GM19455 (cell line): ENCODE data around the gene RBPJ.
A peak's percentile ranks its signal among the peaks of the same experiment; 100 is the strongest.

Source experiments
- ATAC-seq: cut with Tn5 transposase; IDR thresholded peaks from one replicate; pipeline ENCODE4 v1.9.1; 2021; ENCODE audit not compliant: unreplicated experiment

RBPJ gene

GRCh38 chr4:26320538-26321372 lies at the start of gene RBPJ:
Gene RBPJ, plus strand, starts transcription at chr4:26321014. Its CDS starts 15 bp downstream, at chr4:26321029.
- peak; percentile 30 for ATAC-seq

- no peak for ATAC-seq
Observed at GRCh38 chr4:26271703-26272102, 49.1 kb upstream of the RBPJ start.

DNA sequence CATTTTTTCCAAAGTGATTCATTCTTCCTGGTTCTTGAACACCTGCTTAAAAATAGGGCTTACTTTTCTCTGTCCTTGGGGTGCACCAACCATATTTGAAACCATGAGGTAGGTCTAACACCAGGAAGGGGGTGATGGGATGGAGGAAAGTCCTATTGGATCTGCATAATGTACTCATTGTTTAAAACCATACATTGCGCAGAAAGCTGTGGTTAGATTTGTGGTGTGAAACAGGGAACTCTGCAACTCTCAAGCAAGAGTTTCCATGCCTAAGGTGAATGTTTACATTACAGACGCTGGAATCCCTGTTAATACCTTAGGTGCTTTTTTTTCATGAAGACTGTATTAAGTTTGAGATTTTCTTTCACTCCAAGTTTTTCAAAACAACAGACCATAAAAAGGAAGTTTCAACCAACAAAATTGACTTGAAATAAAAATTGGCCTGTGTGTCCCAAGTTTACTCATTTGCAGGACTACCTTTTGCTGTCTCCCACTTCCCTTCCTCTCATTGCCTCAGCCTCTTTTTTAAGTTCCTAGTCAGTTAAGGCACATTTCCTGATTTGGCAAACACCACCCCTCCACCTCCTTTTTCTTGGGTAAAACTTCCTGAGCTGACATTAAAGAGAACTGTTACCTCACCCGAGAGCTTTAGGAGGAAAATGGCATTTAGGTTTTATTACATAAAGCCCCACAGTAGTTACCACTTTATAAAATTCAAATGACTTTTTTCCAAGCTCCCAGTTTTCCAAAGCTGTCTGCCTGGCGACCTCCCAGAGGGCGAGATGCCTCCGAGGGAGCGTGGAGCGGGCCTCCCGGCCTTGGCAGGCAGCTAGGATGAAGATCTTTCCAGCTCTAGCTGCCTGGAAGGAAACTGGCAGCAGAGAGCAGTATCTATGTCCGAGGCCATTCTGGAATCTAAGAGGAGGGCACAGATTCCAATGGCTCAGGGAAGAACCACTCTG lies 47.9 kb upstream of the RBPJ start:
- no peak for ATAC-seq

- no peak for ATAC-seq
Observed at GRCh38 chr4:26273616-26273980, 47.2 kb upstream of the RBPJ start.

GRCh38 chr4:26275281-26275680 lies 45.5 kb upstream of the RBPJ start:
- no peak for ATAC-seq

GRCh38 chr4:26279446-26279845 lies 41.4 kb upstream of the RBPJ start:
- no peak for ATAC-seq

DNA sequence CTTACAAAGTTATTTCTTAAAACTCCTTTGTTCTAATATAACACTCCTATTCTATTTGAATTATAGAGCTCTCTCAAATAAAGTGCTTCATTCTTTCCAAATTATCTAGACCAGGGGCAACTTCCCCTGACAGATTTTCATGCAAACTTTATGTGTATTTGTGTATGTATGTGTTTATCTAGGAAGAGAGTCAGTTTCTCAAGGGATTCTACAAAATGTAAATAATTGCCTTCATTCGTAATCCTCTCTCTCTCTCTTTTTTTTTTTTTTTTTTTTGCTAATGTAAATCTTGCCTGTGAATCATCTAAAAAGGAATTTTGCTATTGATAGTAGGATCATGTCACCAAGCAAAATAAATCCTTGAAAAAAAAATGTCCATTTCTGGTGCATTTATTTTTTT lies 38.9 kb upstream of the RBPJ start:
- ATAC-seq, result no peak

DNA sequence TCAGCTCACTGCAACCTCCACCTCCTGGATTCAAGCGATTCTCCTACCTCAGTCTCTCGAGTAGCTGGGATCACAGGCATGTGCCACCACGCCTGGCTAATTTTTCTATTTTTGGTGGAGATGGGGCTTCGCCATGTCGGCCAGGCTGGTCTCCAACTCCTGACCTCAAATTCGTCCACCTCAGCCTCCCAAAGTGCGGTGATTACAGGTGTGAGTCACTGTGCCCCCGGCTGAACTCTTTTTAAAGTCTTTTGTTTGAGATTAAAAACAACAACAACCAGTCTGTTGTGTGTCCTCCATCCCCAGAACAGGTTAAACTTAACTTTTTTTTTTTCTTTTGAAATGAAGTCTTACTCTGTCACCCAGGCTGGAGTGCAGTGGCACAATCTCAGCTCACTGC lies 36.3 kb upstream of the RBPJ start:
- no peak for ATAC-seq

- no peak for ATAC-seq
Observed at GRCh38 chr4:26285272-26285671, 35.5 kb upstream of the RBPJ start.

- ATAC-seq, result no peak
Observed at GRCh38 chr4:26287756-26288155, 33.1 kb upstream of the RBPJ start.

GRCh38 chr4:26288355-26288909 lies 32.4 kb upstream of the RBPJ start:
- ATAC-seq, result peak; percentile 74

- no peak for ATAC-seq
Observed at GRCh38 chr4:26289401-26289800, 31.4 kb upstream of the RBPJ start.

GRCh38 chr4:26290321-26290720 lies 30.5 kb upstream of the RBPJ start:
- no peak for ATAC-seq

GRCh38 chr4:26294904-26295303 lies 25.9 kb upstream of the RBPJ start:
- no peak for ATAC-seq

DNA sequence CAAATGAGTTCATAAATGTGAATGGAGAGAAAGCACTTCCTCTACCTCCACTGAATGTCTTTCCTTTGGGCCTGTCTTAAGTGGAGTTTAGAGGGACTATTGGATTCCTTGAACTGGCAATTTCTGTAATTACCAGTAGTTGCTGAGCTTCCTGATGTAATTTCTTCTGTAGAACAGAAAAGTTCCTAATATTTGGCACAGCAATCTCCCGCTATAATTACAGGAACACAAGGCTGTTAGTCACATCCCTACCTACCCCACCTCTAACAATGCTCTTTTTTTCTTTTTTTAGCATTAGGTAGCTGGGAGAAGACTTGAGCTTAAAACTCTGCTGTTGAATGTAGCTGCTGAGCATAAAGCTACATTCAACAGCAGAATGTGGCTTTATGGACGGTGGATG lies 24.8 kb upstream of the RBPJ start:
- ATAC-seq, result no peak

DNA sequence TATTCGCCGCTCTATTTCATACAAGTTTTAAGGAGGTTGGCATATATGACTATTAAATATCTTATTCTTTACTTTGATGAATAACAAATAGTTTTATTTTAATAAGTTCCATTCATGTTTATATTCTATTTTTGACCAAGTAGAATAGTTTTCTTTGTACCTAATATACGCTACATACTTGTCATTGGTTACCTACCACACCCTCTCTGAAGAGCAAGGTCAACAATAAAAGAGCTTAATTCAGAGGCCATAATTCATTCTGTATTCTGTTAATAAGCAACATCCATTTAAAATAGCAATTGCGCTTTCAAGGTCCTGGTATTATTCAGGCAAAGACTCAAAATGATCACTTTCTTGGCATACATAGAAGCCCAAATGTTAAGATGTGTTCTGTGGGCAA lies 24.3 kb upstream of the RBPJ start:
- ATAC-seq, result no peak

DNA sequence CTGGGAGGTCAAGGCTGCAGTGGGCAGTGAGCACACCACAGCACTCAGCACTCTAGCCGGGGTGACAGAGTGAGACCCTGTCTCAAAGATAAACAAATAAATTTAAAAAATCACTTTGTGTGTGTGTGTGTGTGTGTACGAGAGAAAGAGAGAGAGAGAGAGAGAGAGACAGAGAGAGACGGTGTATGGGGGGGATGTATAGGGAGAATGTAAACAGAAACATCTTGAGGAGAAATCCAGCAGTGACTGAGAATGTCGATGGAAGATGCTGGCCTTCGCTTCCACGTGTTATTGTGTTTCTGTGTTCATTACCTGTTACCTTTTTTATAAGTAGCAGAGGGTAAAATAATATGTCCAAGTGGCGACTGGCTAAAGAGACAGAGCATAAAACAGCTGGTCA lies 23.6 kb upstream of the RBPJ start:
- ATAC-seq, result no peak

- ATAC-seq, result no peak
Observed at GRCh38 chr4:26298198-26298947, 22.4 kb upstream of the RBPJ start.

DNA sequence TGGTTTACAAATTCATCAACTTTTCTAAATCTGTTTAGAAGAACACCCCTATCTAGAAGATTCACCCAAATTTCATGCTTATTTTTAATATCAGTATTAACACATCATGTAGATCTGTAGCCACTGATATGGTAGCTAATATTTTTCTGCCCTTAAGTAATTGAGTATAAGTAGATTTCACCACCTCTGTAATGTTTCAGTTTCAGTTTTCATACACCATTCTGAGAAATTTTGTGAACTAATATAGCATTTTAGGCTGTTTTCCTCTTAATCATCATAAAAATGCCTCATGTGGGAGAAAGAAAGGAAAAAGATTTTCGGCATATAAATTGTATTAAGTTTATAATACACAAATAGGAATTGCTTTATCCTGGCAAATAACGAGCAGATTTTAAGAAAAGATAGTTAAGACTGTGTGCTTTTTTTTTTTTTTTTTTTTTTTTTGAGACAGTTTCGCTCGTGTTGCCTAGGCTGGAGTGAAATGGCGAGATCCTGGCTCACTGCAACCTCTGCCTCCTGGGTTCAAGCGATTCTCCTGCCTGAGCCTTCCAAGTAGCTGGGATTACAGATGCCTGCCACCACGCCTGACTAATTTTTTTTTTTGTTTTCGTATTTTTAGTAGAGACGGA lies 21.4 kb upstream of the RBPJ start:
- peak; percentile 81 for ATAC-seq
